ENCODE results near the gene APIP. TPM values are rescaled to one million over a fixed set of nuclear protein-coding genes. Genes with fewer than 3 reads are reported as not detected.
A peak's percentile ranks its signal among the peaks of the same experiment; 100 is the strongest.

Gene APIP
- total and polyA plus RNA-seq, 10 of the 15 experiments (the other 5 are each of a cell fraction or from before 2014, with no cell fraction given), result 26.8 to 87.1 (median 52.8) TPM

DNA sequence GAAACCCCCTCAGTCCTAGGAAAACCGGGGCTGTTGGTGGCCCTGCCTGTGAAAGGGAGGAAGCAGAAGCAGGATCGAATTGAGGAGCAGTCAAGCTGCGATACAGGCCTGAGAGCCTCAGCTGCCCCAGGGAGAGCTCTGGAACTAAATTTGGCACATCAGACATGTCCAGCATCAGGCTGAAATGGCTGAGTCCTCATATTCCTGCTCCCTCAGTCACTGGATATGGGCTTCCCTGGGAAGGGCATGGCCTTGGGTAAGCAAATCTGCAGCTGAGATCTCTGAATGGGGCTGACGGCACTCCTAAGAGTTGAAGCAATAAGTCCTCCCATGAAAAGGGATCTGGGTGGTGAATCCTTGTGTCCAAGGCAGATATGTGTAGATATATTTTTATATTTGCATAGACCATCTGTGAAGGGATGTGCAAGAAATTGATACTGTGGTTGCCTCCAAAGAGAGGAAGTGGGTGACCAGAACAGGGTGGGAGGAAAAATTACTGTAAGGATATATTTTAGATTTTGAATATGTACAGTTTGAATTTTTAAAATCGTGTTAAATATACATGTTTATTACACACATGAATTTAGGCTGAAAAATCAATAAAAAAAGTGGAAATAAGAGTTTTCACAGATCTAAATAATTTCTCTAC, 45.5 kb downstream of the APIP start (continued):
- TF ChIP-seq NR2C1 (IDR thresholded peaks at IDR 0.05), result no peak
- no peak for TF ChIP-seq PAX8 (IDR thresholded peaks at IDR 0.05)

DNA sequence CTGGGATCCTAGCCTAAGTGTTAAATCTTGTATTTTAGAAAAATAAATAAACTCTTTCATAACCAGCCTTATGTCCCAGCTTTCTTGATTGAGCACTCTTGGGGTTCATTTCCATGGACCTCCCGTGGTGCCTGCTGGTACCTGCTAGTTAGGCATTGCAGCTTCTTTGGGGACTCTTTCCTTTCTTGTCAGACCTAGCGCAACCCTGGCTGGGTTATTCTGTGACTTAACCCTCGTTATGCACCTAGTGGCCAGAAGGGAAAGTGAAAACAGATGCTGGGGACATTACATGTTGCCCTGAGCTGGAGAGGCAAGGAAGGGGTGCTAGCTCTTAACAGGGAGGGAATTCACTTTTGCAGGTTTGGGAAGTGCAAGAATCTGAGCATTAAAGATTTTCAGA, 46.8 kb downstream of the APIP start:
- TF ChIP-seq, protein P1, sequence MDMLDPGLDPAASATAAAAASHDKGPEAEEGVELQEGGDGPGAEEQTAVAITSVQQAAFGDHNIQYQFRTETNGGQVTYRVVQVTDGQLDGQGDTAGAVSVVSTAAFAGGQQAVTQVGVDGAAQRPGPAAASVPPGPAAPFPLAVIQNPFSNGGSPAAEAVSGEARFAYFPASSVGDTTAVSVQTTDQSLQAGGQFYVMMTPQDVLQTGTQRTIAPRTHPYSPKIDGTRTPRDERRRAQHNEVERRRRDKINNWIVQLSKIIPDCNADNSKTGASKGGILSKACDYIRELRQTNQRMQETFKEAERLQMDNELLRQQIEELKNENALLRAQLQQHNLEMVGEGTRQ (IDR thresholded peaks at IDR 0.05; ENCODE audit: borderline replicate concordance, low read depth, low read length), result no peak
- no peak for TF ChIP-seq MEF2A (IDR thresholded peaks at IDR 0.05; ENCODE audit: insufficient read depth, low read depth, low read length)
- peak in 2 of 3 experiments; percentile 24 to 38; a peak in 3 of 6 replicates for TF ChIP-seq CTCF (IDR thresholded peaks at IDR 0.05 in 2 of 3, conservative IDR thresholded peaks at IDR 0.05 in 1 of 3; ENCODE audit: control insufficient read depth in 2 of 3, extremely low read depth in 1 of 3, insufficient read depth in 1 of 3, low read depth in 3 of 3, low read length in 3 of 3)
- no peak for TF ChIP-seq STAT1 (conservative IDR thresholded peaks at IDR 0.05)
- TF ChIP-seq RBBP5 (conservative IDR thresholded peaks at IDR 0.05), result no peak
- POLR2A ChIA-PET, result no interaction called here
- CTCF ChIA-PET, result interaction anchor here (0.9 to 1.4 kb wide), 3 partner anchors 36 to 378 kb away, joined by 3 to 4 read pairs (median 3); no protein-coding TSS in a partner anchor
- Histone ChIP-seq H3K9me3 (replicated peaks; ENCODE audit: control insufficient read depth, insufficient read depth, low read length) (no peaks in the 10 kb centered on the region), H3K36me3 (ENCODE audit: control insufficient read depth in 2 of 2, insufficient read depth in 2 of 2, low read length in 1 of 2) (no peaks in the 10 kb centered on the region), H3K4me3 (no peak overlapping the region), H2AFZ (ENCODE audit: control insufficient read depth, low read depth, low read length) (no peak overlapping the region), H3K9ac (ENCODE audit: control insufficient read depth, insufficient read depth, low read length) (no peak overlapping the region), H4K20me1 (ENCODE audit: control insufficient read depth, insufficient read depth) (no peaks in the 10 kb centered on the region), H3K4me1 (ENCODE audit: control insufficient read depth, insufficient read depth, low read length) (no peaks in the 10 kb centered on the region), H3K27me3 (replicated peaks in 1 of 2; ENCODE audit: control insufficient read depth in 2 of 2, insufficient read depth in 2 of 2, low read length in 1 of 2) (no peaks in the 10 kb centered on the region), H3K4me2 (ENCODE audit: control insufficient read depth, insufficient read depth) (no peak overlapping the region), H3K27ac (ENCODE audit: control insufficient read depth, insufficient read depth) (no peak overlapping the region), H3K79me2 (ENCODE audit: control insufficient read depth, insufficient read depth, low read length) (no peaks in the 10 kb centered on the region)
- SMC1A ChIA-PET (ENCODE audit: uncharacterized antibody, unreplicated experiment), result interaction anchor here (1.2 to 1.3 kb wide), 2 partner anchors 9 to 499 kb away, joined by 3 read pairs; no protein-coding TSS in a partner anchor
- DNase-seq (ENCODE audit: low read depth, low spot score) (no peak), ATAC-seq (peak; percentile 72), FAIRE-seq (no peak)
- in situ Hi-C loops (cut with MboI) (no loop called here), intact Hi-C loops (cut with micrococcal nuclease; ENCODE audit: unreplicated experiment) (no loop called here)
- BruUV-seq (replicated peaks), result no TSS peak
- 45% methylated on average over 3 of the region's 3 CpGs for WGBS (ENCODE audit: insufficient coverage, insufficient replicate concordance, low lambda C conversion rate, missing lambda C conversion rate)
- RAD21 ChIA-PET (ENCODE audit: unreplicated experiment), result no interaction called here
